Keratinocyte (primary cell): ENCODE results near the gene IRX2. TPM values are rescaled to one million over a fixed set of nuclear protein-coding genes. Genes with fewer than 3 reads are reported as not detected.

ENCODE experiments used
- DNase-seq: peaks from one replicate; pipeline ENCODE4 v3.0.0-alpha.2; 2011; ENCODE audit warnings: low read depth, missing footprints, low spot score
- FAIRE-seq: peaks from 2 replicates; lab custom pipeline; 2011; peaks lifted over from hg19 to GRCh38; lab: Jason Lieb, UNC
- H2AFZ ChIP-seq: 2 replicates; pipeline ENCODE4 v1.6.0; 2012; ENCODE audit warnings: low read length, control low read depth, inconsistent platforms; ENCODE audit not compliant: control insufficient read depth
- H3K27ac ChIP-seq: 2 replicates; pipeline ENCODE4 v1.5.1; 2011; ENCODE audit warnings: low read length; ENCODE audit not compliant: control insufficient read depth, insufficient read depth
- H3K27me3 ChIP-seq: 3 replicates; pipeline ENCODE4 v1.6.0; 2011; ENCODE audit warnings: low read length; ENCODE audit not compliant: control insufficient read depth, insufficient read depth; ENCODE audit errors: extremely low read depth
- H3K36me3 ChIP-seq, 2 experiments: 2 replicates in 1 of 2; 3 replicates in 1 of 2; pipeline ENCODE4 v1.5.1; 2011; ENCODE audit warnings: low read length in 2 of 2, mild to moderate bottlenecking in 1 of 2; ENCODE audit not compliant: control insufficient read depth in 2 of 2, insufficient read depth in 2 of 2; ENCODE audit errors: extremely low read depth in 1 of 2
- H3K4me1 ChIP-seq: 3 replicates; pipeline ENCODE4 v1.5.1; 2011; ENCODE audit warnings: low read length; ENCODE audit not compliant: control insufficient read depth, insufficient read depth; ENCODE audit errors: extremely low read depth
- H3K4me2 ChIP-seq: 3 replicates; pipeline ENCODE4 v1.6.0; 2011; ENCODE audit warnings: low read depth, low read length; ENCODE audit not compliant: control insufficient read depth, insufficient read depth; ENCODE audit errors: extremely low read depth
- H3K4me3 ChIP-seq, 3 experiments: fragments of 200-600 bp in 1 of 3; sonication (generic) in 1 of 3; 2 replicates in 2 of 3; 3 replicates in 1 of 3; pipeline ENCODE4 v1.5.1; 2011 to 2016; ENCODE audit warnings: low read length in 3 of 3, mild to moderate bottlenecking in 3 of 3, control low read depth in 2 of 3, inconsistent platforms in 1 of 3, low read depth in 1 of 3, mixed read lengths in 1 of 3, mixed run types in 1 of 3, moderate library complexity in 1 of 3; ENCODE audit not compliant: control insufficient read depth in 2 of 3, insufficient read depth in 2 of 3; ENCODE audit errors: extremely low read depth in 1 of 3
- H3K79me2 ChIP-seq: 2 replicates; pipeline ENCODE4 v1.6.0; 2012; ENCODE audit warnings: low read length; ENCODE audit not compliant: control insufficient read depth, insufficient read depth
- H3K9ac ChIP-seq: 3 replicates; pipeline ENCODE4 v1.6.0; 2011; ENCODE audit warnings: low read length; ENCODE audit not compliant: control insufficient read depth, insufficient read depth; ENCODE audit errors: extremely low read depth
- H3K9me1 ChIP-seq: 3 replicates; pipeline ENCODE4 v1.6.0; 2011; ENCODE audit warnings: low read length; ENCODE audit not compliant: control insufficient read depth, insufficient read depth; ENCODE audit errors: extremely low read depth
- H3K9me3 ChIP-seq: 2 replicates; pipeline ENCODE4 v1.5.1; 2012; ENCODE audit warnings: low read depth, low read length; ENCODE audit not compliant: control insufficient read depth
- H4K20me1 ChIP-seq: 3 replicates; pipeline ENCODE4 v1.6.0; 2011; ENCODE audit warnings: low read length; ENCODE audit not compliant: control insufficient read depth, insufficient read depth; ENCODE audit errors: extremely low read depth
- CTCF ChIP-seq, 3 experiments: IDR thresholded peaks in 1 of 3; conservative IDR thresholded peaks in 1 of 3; optimal IDR thresholded peaks in 1 of 3; 2 replicates in 2 of 3; 3 replicates in 1 of 3; pipeline versions ENCODE3 to v1.5.1; 2011; ENCODE audit warnings: low read length in 3 of 3, mild to moderate bottlenecking in 3 of 3, moderate library complexity in 2 of 3, control low read depth in 1 of 3, inconsistent platforms in 1 of 3; ENCODE audit not compliant: insufficient read depth in 2 of 3; ENCODE audit errors: extremely low read depth in 1 of 3
- EZH2 ChIP-seq: IDR thresholded peaks from one replicate; pipeline ENCODE4 v1.6.1; 2012; ENCODE audit warnings: inconsistent platforms, mild to moderate bottlenecking, low read length, moderate library complexity
- dilution Hi-C: fragments of 300-500 bp; cut with MboI; formaldehyde crosslinking; loops from one replicate; pipeline ENCODE4 v1.7.0; 2020; ENCODE audit warnings: low sequenced_read_pairs; ENCODE audit not compliant: extremely low pct_ligation_motif_present
- polyA plus RNA-seq, 5 experiments: library from polyadenylated mRNA; depleted of rRNA in 3 of 5; stranded (reverse) in 3 of 5; stranded (forward) in 1 of 5; unstranded in 1 of 5; fragments of >200 nt; gene quantifications; 1 replicate in 1 of 5; 2 replicates in 3 of 5; 3 replicates in 1 of 5; pipeline versions ENCODE4 v1.2.1 to v1.2.3, GENCODE V29; 2011 to 2012; ENCODE audit warnings: missing spikeins in 2 of 5, low read depth in 1 of 5, low replicate concordance in 1 of 5

Gene IRX2
- polyA plus RNA-seq, 1 donor (not counting 4 experiments of a cell fraction or from before 2014, with no cell fraction given), result 27.1 TPM

GRCh38 chr5:2709976-2710689 is 41.3 kb downstream of the IRX2 start:
- FAIRE-seq (no peak), DNase-seq (no peak)
- no peaks in the 10 kb centered on the region for H3K79me2 ChIP-seq
- H3K9me3 ChIP-seq, result no peaks in the 10 kb centered on the region
- no peak overlapping the region for H3K9ac ChIP-seq
- H3K27me3 ChIP-seq, result no peaks in the 10 kb centered on the region
- H3K4me3 ChIP-seq, result no peak overlapping the region
- H4K20me1 ChIP-seq, result no peaks in the 10 kb centered on the region
- TF ChIP-seq EZH2 (no peak), CTCF (optimal IDR thresholded peaks at IDR 0.05 in 1 of 3, IDR thresholded peaks at IDR 0.05 in 1 of 3, conservative IDR thresholded peaks at IDR 0.05 in 1 of 3; ENCODE audit: extremely low read depth in 1 of 3, insufficient read depth in 2 of 3, low read length in 3 of 3) (no peak)
- no peak overlapping the region for H3K27ac ChIP-seq
- H3K4me1 ChIP-seq, result no peaks in the 10 kb centered on the region
- H2AFZ ChIP-seq, result no peak overlapping the region
- no peaks in the 10 kb centered on the region for H3K9me1 ChIP-seq
- no peaks in the 10 kb centered on the region for H3K36me3 ChIP-seq
- dilution Hi-C loops, result no loop called here
- H3K4me2 ChIP-seq, result no peak overlapping the region

- H3K9me1 ChIP-seq, result no peaks in the 10 kb centered on the region
- H4K20me1 ChIP-seq, result no peaks in the 10 kb centered on the region
- no peaks in the 10 kb centered on the region for H3K36me3 ChIP-seq
- no peak overlapping the region for H2AFZ ChIP-seq
- no peak for DNase-seq
- no peaks in the 10 kb centered on the region for H3K27me3 ChIP-seq
- H3K4me3 ChIP-seq, result no peak overlapping the region
- no peaks in the 10 kb centered on the region for H3K4me1 ChIP-seq
- no peak for TF ChIP-seq EZH2
- TF ChIP-seq CTCF (optimal IDR thresholded peaks at IDR 0.05 in 1 of 3, IDR thresholded peaks at IDR 0.05 in 1 of 3, conservative IDR thresholded peaks at IDR 0.05 in 1 of 3; ENCODE audit: extremely low read depth in 1 of 3, insufficient read depth in 2 of 3, low read length in 3 of 3), result no peak
- no peaks in the 10 kb centered on the region for H3K79me2 ChIP-seq
- no peak overlapping the region for H3K27ac ChIP-seq
- dilution Hi-C loops, result no loop called here
- no peak overlapping the region for H3K4me2 ChIP-seq
- no peak overlapping the region for H3K9ac ChIP-seq
- FAIRE-seq, result no peak
- H3K9me3 ChIP-seq, result no peaks in the 10 kb centered on the region
Observed at GRCh38 chr5:2708751-2709150, 42.7 kb downstream of the IRX2 start.
